Ectodermal cell (in vitro differentiated cells): ENCODE data around the gene CFAP52. TPM values are rescaled to one million over a fixed set of nuclear protein-coding genes. Genes with fewer than 3 reads are reported as not detected.

Experiments used
- H3K27ac ChIP-seq: 2 replicates; pipeline ENCODE4 v1.7.0; 2013; ENCODE audit warnings: mild to moderate bottlenecking, low read depth, low read length; ENCODE audit not compliant: insufficient read depth, poor library complexity, severe bottlenecking
- H3K27me3 ChIP-seq: 2 replicates; pipeline ENCODE4 v1.7.0; 2013; ENCODE audit warnings: mild to moderate bottlenecking, low read length; ENCODE audit not compliant: insufficient read depth, control insufficient read depth, poor library complexity, severe bottlenecking
- H3K36me3 ChIP-seq: one replicate; pipeline ENCODE4 v1.7.0; 2013; ENCODE audit warnings: low read length; ENCODE audit not compliant: control insufficient read depth, insufficient read depth
- H3K4me1 ChIP-seq: one replicate; pipeline ENCODE4 v1.7.0; 2013; ENCODE audit warnings: low read length; ENCODE audit not compliant: control insufficient read depth, insufficient read depth
- H3K4me3 ChIP-seq: 2 replicates; pipeline ENCODE4 v1.7.0; 2013; ENCODE audit warnings: low read depth, low read length, control low read depth; ENCODE audit not compliant: insufficient read depth
- H3K9me3 ChIP-seq: 2 replicates; pipeline ENCODE4 v1.7.0; 2013; ENCODE audit warnings: mild to moderate bottlenecking, low read length, moderate library complexity; ENCODE audit not compliant: control insufficient read depth
- WGBS, 2 experiments: methylation state at CpG; one replicate each; pipeline ENCODE4 v1.1.7; 2013; ENCODE audit warnings: missing lambda C conversion rate in 2 of 2; 5-methylcytosine and 5-hydroxymethylcytosine counted together
- polyA plus RNA-seq, 4 experiments: library from polyadenylated mRNA; stranded (reverse); fragments of 50-300 nt; gene quantifications; one replicate each; pipeline ENCODE4 v1.2.3, GENCODE V29; 2013

CFAP52 gene
- polyA plus RNA-seq (2013, experiment 1 of 4) = not detected
- not detected for polyA plus RNA-seq (2013, experiment 2 of 4)
- not detected for polyA plus RNA-seq (2013, experiment 3 of 4)
- polyA plus RNA-seq (2013, experiment 4 of 4) = not detected

DNA sequence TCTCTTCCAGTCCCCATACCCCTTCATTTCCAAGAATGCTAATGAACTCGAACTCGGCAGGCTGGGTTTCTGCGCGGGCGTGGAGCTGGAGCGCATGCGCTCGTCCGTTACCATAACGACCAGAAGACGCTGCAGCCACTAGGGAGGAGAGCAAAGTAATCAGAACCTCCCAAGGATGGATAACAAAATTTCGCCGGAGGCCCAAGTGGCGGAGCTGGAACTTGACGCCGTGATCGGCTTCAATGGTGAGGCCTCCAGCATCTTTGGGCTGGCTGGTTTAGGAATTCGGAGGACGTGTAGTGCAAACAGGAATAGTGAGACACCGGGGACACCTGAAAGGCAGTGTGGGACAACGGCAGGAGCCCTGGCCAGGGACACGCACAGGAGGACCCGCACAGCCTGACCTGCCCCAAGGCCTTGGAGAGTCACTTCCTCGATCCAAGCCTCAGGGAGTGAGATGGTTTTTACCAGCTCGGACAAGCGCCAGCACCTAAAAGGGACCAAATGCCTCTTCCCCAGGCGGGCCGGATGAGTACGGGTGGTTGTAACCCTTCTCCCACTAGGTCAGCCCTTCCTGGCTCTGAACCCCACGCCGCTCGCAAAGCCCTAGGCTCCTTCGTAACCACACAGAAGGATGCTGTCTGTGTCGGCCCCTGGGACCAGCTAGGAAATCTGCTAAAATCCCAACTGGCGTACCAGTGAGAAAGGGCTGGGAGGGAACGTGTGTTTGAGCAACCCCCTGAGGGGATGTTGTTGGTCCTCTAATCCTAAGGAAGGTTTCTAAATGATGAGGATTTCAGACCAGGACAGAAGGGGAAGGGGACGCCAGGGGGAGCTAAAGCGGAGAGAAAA is at the start of gene CFAP52:
Gene CFAP52, plus strand, starts transcription at position 122 of the 852 bp plus-strand sequence. Its CDS starts 54 bp downstream, at position 176.
- Histone ChIP-seq H3K36me3 (no peaks in the 10 kb centered on the region), H3K4me1 (no peaks in the 10 kb centered on the region), H3K4me3 (peak within 1 kb of the TSS; percentile 94), H3K27ac (no peak within 1 kb of the TSS), H3K9me3 (no peaks in the 10 kb centered on the region), H3K27me3 (no peaks in the 10 kb centered on the region)
- 2 to 3% methylated on average over 38 of the region's 38 CpGs for WGBS, 2 experiments

DNA sequence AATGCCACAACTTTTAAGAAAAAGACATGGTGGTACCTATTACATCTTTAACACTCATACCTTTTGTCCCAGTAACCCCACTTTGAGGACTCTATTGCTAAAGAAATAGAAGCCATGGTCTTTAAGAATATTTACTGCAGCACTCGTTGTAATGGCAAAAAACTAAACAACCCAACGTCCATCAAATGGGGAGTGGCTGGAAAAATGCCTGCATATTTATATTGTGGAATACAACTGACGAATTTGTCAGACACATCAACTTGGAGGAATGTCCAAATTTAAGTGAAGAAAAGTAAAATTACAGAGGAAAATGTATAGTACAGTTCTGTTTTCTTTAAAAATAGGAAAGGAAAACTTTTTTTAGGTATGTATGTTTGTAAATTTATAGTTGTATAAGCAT is 48.7 kb upstream of the CFAP52 start:
- 85 to 93% methylated on average over 3 of the region's 3 CpGs for WGBS, 2 experiments
- Histone ChIP-seq H3K9me3 (no peaks in the 10 kb centered on the region), H3K36me3 (no peaks in the 10 kb centered on the region), H3K4me3 (no peak overlapping the region), H3K27me3 (no peaks in the 10 kb centered on the region), H3K4me1 (no peaks in the 10 kb centered on the region), H3K27ac (no peak overlapping the region)

- Histone ChIP-seq H3K4me1 (no peaks in the 10 kb centered on the region), H3K9me3 (no peaks in the 10 kb centered on the region), H3K27ac (no peak overlapping the region), H3K4me3 (no peak overlapping the region), H3K27me3 (no peaks in the 10 kb centered on the region), H3K36me3 (no peaks in the 10 kb centered on the region)
- 88 to 95% methylated on average over 2 of the region's 5 CpGs for WGBS, 2 experiments
Measured at GRCh38 chr17:9529033-9529700, 47.3 kb upstream of the CFAP52 start.

- Histone ChIP-seq H3K36me3 (no peaks in the 10 kb centered on the region), H3K27me3 (no peaks in the 10 kb centered on the region), H3K27ac (no peak overlapping the region), H3K4me3 (no peak overlapping the region), H3K4me1 (no peaks in the 10 kb centered on the region), H3K9me3 (no peaks in the 10 kb centered on the region)
- WGBS, 2 experiments = 94 to 95% methylated on average over 2 of the region's 2 CpGs
Measured at GRCh38 chr17:9531034-9531433, 45.4 kb upstream of the CFAP52 start.

- Histone ChIP-seq H3K27ac (no peak overlapping the region), H3K9me3 (no peaks in the 10 kb centered on the region), H3K36me3 (no peaks in the 10 kb centered on the region), H3K4me1 (no peaks in the 10 kb centered on the region), H3K27me3 (no peaks in the 10 kb centered on the region), H3K4me3 (no peak overlapping the region)
- WGBS, 2 experiments = 98 to 100% methylated on average over 2 to 3 of the region's 3 CpGs
Measured at GRCh38 chr17:9532715-9533114, 43.7 kb upstream of the CFAP52 start.

- H3K27me3 ChIP-seq = no peaks in the 10 kb centered on the region
- no peaks in the 10 kb centered on the region for H3K9me3 ChIP-seq
- WGBS, 2 experiments = 78 to 86% methylated on average over 4 of the region's 4 CpGs
- H3K27ac ChIP-seq = no peak overlapping the region
- no peaks in the 10 kb centered on the region for H3K4me1 ChIP-seq
- no peaks in the 10 kb centered on the region for H3K36me3 ChIP-seq
- no peak overlapping the region for H3K4me3 ChIP-seq
Measured at GRCh38 chr17:9533441-9533840, 43.0 kb upstream of the CFAP52 start.

DNA sequence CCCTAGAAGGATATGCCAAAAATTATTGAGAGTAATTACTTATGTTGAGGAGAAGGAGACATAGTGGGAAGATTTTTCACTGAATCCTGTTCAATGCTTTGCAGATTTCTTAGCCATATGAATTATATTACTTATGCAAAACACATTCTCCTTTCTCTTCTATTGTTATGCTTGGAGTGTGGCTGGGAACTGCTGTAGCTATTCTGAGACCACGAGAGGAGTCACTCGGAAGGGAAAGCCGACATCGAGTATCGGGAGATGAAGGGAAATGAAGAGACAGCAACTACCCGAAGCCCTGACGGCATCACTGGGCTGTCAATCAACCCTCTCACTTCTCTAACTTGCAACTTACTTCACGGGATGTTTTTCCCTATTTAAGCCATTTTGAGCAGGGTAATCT is 40.4 kb upstream of the CFAP52 start:
- no peaks in the 10 kb centered on the region for H3K36me3 ChIP-seq
- H3K4me3 ChIP-seq = no peak overlapping the region
- 85 to 88% methylated on average over 7 to 8 of the region's 8 CpGs for WGBS, 2 experiments
- H3K27me3 ChIP-seq = no peaks in the 10 kb centered on the region
- H3K9me3 ChIP-seq = no peaks in the 10 kb centered on the region
- H3K4me1 ChIP-seq = no peaks in the 10 kb centered on the region
- no peak overlapping the region for H3K27ac ChIP-seq

GRCh38 chr17:9537177-9537776 is 39.2 kb upstream of the CFAP52 start:
- no peak overlapping the region for H3K4me3 ChIP-seq
- no peaks in the 10 kb centered on the region for H3K36me3 ChIP-seq
- H3K4me1 ChIP-seq = no peaks in the 10 kb centered on the region
- WGBS, 2 experiments = 91 to 95% methylated on average over 11 to 12 of the region's 12 CpGs
- no peaks in the 10 kb centered on the region for H3K9me3 ChIP-seq
- no peaks in the 10 kb centered on the region for H3K27me3 ChIP-seq
- no peak overlapping the region for H3K27ac ChIP-seq

DNA sequence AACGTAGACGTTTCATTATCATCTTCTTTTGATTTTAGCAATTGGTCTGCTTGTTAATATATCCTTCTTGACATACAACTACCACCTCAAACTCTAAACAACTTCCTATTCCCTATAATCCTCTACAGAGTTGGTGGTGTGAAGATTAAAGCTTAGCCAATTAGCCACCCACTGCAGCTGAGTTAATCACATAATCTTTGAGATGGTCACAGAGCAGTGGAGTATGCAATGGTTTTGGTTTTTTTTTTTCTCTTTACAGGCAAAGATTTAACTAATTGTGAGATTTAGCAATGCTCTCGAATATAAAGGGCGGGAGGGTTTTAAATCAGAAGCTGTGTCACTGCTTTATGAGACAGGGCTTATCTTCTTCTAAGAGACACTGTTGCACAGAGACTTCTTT is 37.8 kb upstream of the CFAP52 start:
- Histone ChIP-seq H3K27ac (no peak overlapping the region), H3K4me1 (no peaks in the 10 kb centered on the region), H3K9me3 (no peaks in the 10 kb centered on the region), H3K36me3 (no peaks in the 10 kb centered on the region), H3K4me3 (no peak overlapping the region), H3K27me3 (no peaks in the 10 kb centered on the region)
- 80 to 88% methylated on average over 4 of the region's 4 CpGs for WGBS, 2 experiments

DNA sequence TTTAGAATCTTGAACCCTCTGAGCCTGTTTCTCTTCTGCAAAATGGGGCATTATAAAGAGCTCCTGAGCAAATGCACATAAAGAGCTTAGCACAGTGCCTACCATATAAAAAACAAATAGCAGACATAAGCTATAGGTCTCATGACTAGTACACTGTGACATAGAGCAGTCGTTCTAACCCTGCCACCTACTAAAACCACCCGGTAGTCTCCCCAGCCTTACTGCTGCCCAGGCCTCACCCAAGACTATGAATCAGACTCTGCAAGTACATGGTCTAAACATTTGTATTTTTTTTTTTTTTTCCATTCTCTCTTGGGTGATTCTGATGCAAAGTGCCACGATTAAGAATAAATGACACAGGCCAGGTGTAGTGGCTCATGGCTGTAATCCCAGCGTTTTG is 34.7 kb upstream of the CFAP52 start:
- WGBS, 2 experiments = 91 to 92% methylated on average over 4 of the region's 4 CpGs
- Histone ChIP-seq H3K36me3 (no peaks in the 10 kb centered on the region), H3K9me3 (no peaks in the 10 kb centered on the region), H3K4me3 (no peak overlapping the region), H3K27me3 (no peaks in the 10 kb centered on the region), H3K4me1 (no peaks in the 10 kb centered on the region), H3K27ac (no peak overlapping the region)
